GM12878 (cell line): Measurements from ENCODE around the gene DPM2. TPM values are rescaled to one million over a fixed set of nuclear protein-coding genes. Genes with fewer than 3 reads are reported as not detected.

Source experiments
- ATAC-seq: fragments of 200-7000 bp; cut with Tn5 transposase; 3 replicates; pipeline ENCODE4 v1.9.1; 2020; ENCODE audit warnings: mild to moderate bottlenecking, moderate library complexity
- BruUV-seq: library from RNA; stranded (reverse); fragments of 400-500 nt; replicated peaks from 2 replicates; lab custom pipeline; 2021; lab: Mats Ljungman, UMichigan
- CTCF ChIA-PET: fragments of 300-600 bp; sonication (Branson Sonifier 250); formaldehyde crosslinking; extraction: SDS; loops from one replicate; lab custom pipeline; 2021; ENCODE audit warnings: inconsistent platforms; lab: Yijun Ruan, JAX
- POLR2A ChIA-PET: fragments of 350-600 bp; formaldehyde crosslinking; extraction: SDS; loops from one replicate; lab custom pipeline; 2021; ENCODE audit warnings: inconsistent platforms; lab: Charles Lee
- RAD21 ChIA-PET: fragments of 300-600 bp; sonication (Branson Sonifier 250); formaldehyde crosslinking; loops from one replicate; lab custom pipeline; 2023; ENCODE audit warnings: antibody characterized with exemption; ENCODE audit not compliant: unreplicated experiment; lab: Charles Lee
- SMC1A ChIA-PET: fragments of 300-600 bp; sonication (Branson Sonifier 250); formaldehyde crosslinking; loops from one replicate; lab custom pipeline; 2023; ENCODE audit not compliant: unreplicated experiment, uncharacterized antibody; lab: Charles Lee
- DNase-seq: peaks from one replicate; pipeline ENCODE4 v3.0.0-alpha.2; 2011; ENCODE audit warnings: low read depth, low spot score
- FAIRE-seq: peaks from 3 replicates; lab custom pipeline; 2011; peaks lifted over from hg19 to GRCh38; lab: Jason Lieb, UNC
- H2AFZ ChIP-seq: 2 replicates; pipeline ENCODE4 v1.6.0; 2011; ENCODE audit warnings: low read depth, low read length, control low read depth; ENCODE audit not compliant: control insufficient read depth
- H3K27ac ChIP-seq: 2 replicates; pipeline ENCODE4 v1.5.1; 2011; ENCODE audit warnings: control low read depth; ENCODE audit not compliant: control insufficient read depth, insufficient read depth
- H3K27me3 ChIP-seq, 2 experiments: replicated peaks in 1 of 2; 2 replicates each; pipeline versions ENCODE4 v1.6.0 to v1.6.1; 2011; ENCODE audit warnings: low read length in 1 of 2; ENCODE audit not compliant: control insufficient read depth in 2 of 2, insufficient read depth in 2 of 2
- H3K36me3 ChIP-seq, 2 experiments: 2 replicates each; pipeline ENCODE4 v1.5.1; 2011; ENCODE audit warnings: low read length in 1 of 2; ENCODE audit not compliant: control insufficient read depth in 2 of 2, insufficient read depth in 2 of 2
- H3K4me1 ChIP-seq: 2 replicates; pipeline ENCODE4 v1.6.1; 2011; ENCODE audit warnings: mild to moderate bottlenecking, low read length, moderate library complexity, mixed read lengths; ENCODE audit not compliant: control insufficient read depth, insufficient read depth
- H3K4me2 ChIP-seq: 2 replicates; pipeline ENCODE4 v1.6.0; 2011; ENCODE audit warnings: control low read depth; ENCODE audit not compliant: control insufficient read depth, insufficient read depth
- H3K4me3 ChIP-seq: fragments of 200-600 bp; sonication (generic); 2 replicates; pipeline ENCODE4 v1.5.1; 2016
- H3K79me2 ChIP-seq: 2 replicates; pipeline ENCODE4 v1.6.0; 2011; ENCODE audit warnings: low read length; ENCODE audit not compliant: control insufficient read depth, insufficient read depth
- H3K9ac ChIP-seq: 2 replicates; pipeline ENCODE4 v1.8.0; 2011; ENCODE audit warnings: low read length, control low read depth, mixed read lengths; ENCODE audit not compliant: control insufficient read depth, insufficient read depth
- H3K9me3 ChIP-seq: replicated peaks from 3 replicates; pipeline ENCODE4 v1.5.1; 2011; ENCODE audit warnings: mild to moderate bottlenecking, low read length; ENCODE audit not compliant: control insufficient read depth, insufficient read depth
- H4K20me1 ChIP-seq: 2 replicates; pipeline ENCODE4 v1.6.0; 2011; ENCODE audit not compliant: control insufficient read depth, insufficient read depth
- CREB1 ChIP-seq: IDR thresholded peaks from 2 replicates; pipeline ENCODE4 v1.6.1; 2012; ENCODE audit warnings: low read depth, mild to moderate bottlenecking, inconsistent platforms
- EED ChIP-seq: sonication (generic); IDR thresholded peaks from 2 replicates; pipeline ENCODE4 v1.6.1; 2016; ENCODE audit warnings: antibody characterized with exemption, low read depth
- HDGF ChIP-seq: fragments of 450-650 bp; IDR thresholded peaks from 2 replicates; pipeline ENCODE4 v1.6.1; 2016; ENCODE audit warnings: antibody characterized with exemption
- MXI1 ChIP-seq: fragments of 150-350 bp; IDR thresholded peaks from 2 replicates; pipeline ENCODE4 v1.6.1; 2011; ENCODE audit warnings: low read depth, mild to moderate bottlenecking, inconsistent platforms, low read length, improper control_type of control experiment
- NFYB ChIP-seq: IDR thresholded peaks from 2 replicates; pipeline ENCODE4 v1.6.1; 2011; ENCODE audit warnings: low read depth, mild to moderate bottlenecking, low read length, improper control_type of control experiment, moderate library complexity; ENCODE audit not compliant: insufficient read depth
- NR2C1 ChIP-seq: fragments of 450-650 bp; IDR thresholded peaks from 2 replicates; pipeline ENCODE4 v1.6.1; 2017; ENCODE audit warnings: antibody characterized with exemption, mild to moderate bottlenecking, moderate library complexity
- POLR2AphosphoS5 ChIP-seq: IDR thresholded peaks from 2 replicates; pipeline ENCODE4 v1.6.1; 2011; ENCODE audit warnings: mild to moderate bottlenecking, low read length, inconsistent platforms
- POU2F2 ChIP-seq: IDR thresholded peaks from 3 replicates; pipeline ENCODE4 v1.6.1; 2011; ENCODE audit warnings: low read depth, mild to moderate bottlenecking, low read length, borderline replicate concordance
- SIN3A ChIP-seq: IDR thresholded peaks from 2 replicates; pipeline ENCODE4 v1.6.1; 2012; ENCODE audit warnings: low read depth, low read length, improper control_type of control experiment
- SPI1 ChIP-seq: IDR thresholded peaks from 2 replicates; pipeline ENCODE4 v1.6.1; 2011; ENCODE audit warnings: low read depth, mild to moderate bottlenecking, low read length, moderate library complexity, borderline replicate concordance; ENCODE audit not compliant: insufficient read depth
- ZNF24 ChIP-seq: fragments of 450-650 bp; IDR thresholded peaks from 2 replicates; pipeline ENCODE4 v1.6.1; 2017; ENCODE audit warnings: antibody characterized with exemption, mild to moderate bottlenecking
- ZSCAN29 ChIP-seq: fragments of 450-650 bp; IDR thresholded peaks from 2 replicates; pipeline ENCODE4 v1.6.1; 2017; ENCODE audit warnings: mild to moderate bottlenecking, moderate library complexity
- WGBS: methylation state at CpG from one replicate; pipeline ENCODE4 v1.1.6; 2016; ENCODE audit warnings: low lambda C conversion rate; ENCODE audit not compliant: insufficient replicate concordance, insufficient coverage; ENCODE audit errors: missing lambda C conversion rate; 5-methylcytosine and 5-hydroxymethylcytosine counted together
- in situ Hi-C: fragments of 300-500 bp; cut with MboI; formaldehyde crosslinking; loops from 9 replicates; pipeline ENCODE4 v1.14.3; 2018; ENCODE audit warnings: mixed read lengths
- intact Hi-C: fragments of 100-400 bp; cut with micrococcal nuclease; formaldehyde crosslinking; loops from one replicate; pipeline ENCODE4 v1.14.2; 2022; ENCODE audit not compliant: unreplicated experiment
- polyA plus RNA-seq, 11 experiments: library from polyadenylated mRNA; depleted of rRNA in 4 of 11; unstranded in 6 of 11; stranded (reverse) in 5 of 11; fragments of >200 nt; fragmentation: Nextera tagmentation in 4 of 11; fragmentation: Illumina TruSeq in 1 of 11; extraction: Ambion mirVana in 4 of 11; extraction: Trizol in 1 of 11; gene quantifications; 1 replicate in 1 of 11; 2 replicates in 10 of 11; pipeline versions ENCODE4 v1.2.1 to v1.2.3, GENCODE V29; 2011 to 2016; ENCODE audit warnings: inconsistent platforms in 2 of 11, missing spikeins in 2 of 11, low read depth in 1 of 11
- total RNA-seq, 4 experiments: library from RNA; depleted of rRNA in 3 of 4; stranded (reverse); fragments of >200 nt in 3 of 4; fragmentation: Illumina TruSeq in 1 of 4; extraction: Trizol in 1 of 4; gene quantifications; 2 replicates each; pipeline versions ENCODE4 v1.2.1 to v1.2.3, GENCODE V29; 2013 to 2021
- TF ChIP-seq, protein P1 (sequence below): fragments of 450-650 bp; IDR thresholded peaks from 2 replicates; pipeline ENCODE4 v1.6.1; 2017; ENCODE audit warnings: borderline replicate concordance
- TF ChIP-seq, protein P2 (sequence below), 3 experiments: IDR thresholded peaks in 2 of 3; conservative IDR thresholded peaks in 1 of 3; 2 replicates each; pipeline ENCODE4 v1.5.1; 2011; ENCODE audit warnings: low read depth in 3 of 3, low read length in 3 of 3, mild to moderate bottlenecking in 3 of 3, control low read depth in 2 of 3, moderate library complexity in 2 of 3, inconsistent platforms in 1 of 3, mixed read lengths in 1 of 3; ENCODE audit not compliant: control insufficient read depth in 2 of 3, insufficient read depth in 1 of 3; ENCODE audit errors: extremely low read depth in 1 of 3
- TF ChIP-seq, protein P3 (sequence below): fragments of 150-350 bp; IDR thresholded peaks from 2 replicates; pipeline ENCODE4 v1.6.1; 2014; ENCODE audit warnings: mild to moderate bottlenecking, low read depth, low read length
- TF ChIP-seq, protein P4 (sequence below): IDR thresholded peaks from 2 replicates; pipeline ENCODE4 v1.6.1; 2011; ENCODE audit warnings: borderline replicate concordance, low read depth, mild to moderate bottlenecking, moderate library complexity, mixed read lengths, low read length; ENCODE audit not compliant: insufficient read depth; ENCODE audit errors: extremely low read length
- TF ChIP-seq, protein P5 (sequence below): IDR thresholded peaks from 2 replicates; pipeline ENCODE4 v1.6.1; 2011; ENCODE audit warnings: low read depth, low read length, improper control_type of control experiment, borderline replicate concordance

The DPM2 gene
- total and polyA plus RNA-seq, 10 of the 15 experiments (the other 5 are each of a cell fraction or from before 2014, with no cell fraction given) = 22.7 to 77.9 (median 44.7) TPM

DNA sequence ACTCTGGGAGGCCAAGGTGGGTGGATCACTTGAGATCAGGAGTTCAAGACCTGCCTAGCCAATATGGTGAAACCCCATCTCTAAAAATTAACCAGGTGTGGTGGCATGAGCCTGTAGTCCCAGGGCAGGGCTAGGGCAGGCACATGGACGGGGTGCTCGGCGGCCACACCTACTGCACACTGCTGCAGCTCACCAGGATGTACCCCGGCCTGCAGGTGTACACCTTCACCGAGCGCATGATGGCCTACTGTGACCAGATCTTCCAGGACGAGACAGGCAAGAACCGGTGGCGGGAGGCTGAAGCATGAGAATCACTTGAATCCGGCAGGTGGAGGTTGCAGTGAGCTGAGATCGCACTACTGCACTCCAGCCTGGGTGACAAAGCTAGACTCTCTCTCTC, 24.0 kb downstream of the DPM2 start:
- H3K9ac ChIP-seq = no peak overlapping the region
- H3K79me2 ChIP-seq = peaks cover 39% of the 10 kb centered on the region
- H2AFZ ChIP-seq = no peak overlapping the region
- ATAC-seq (no peak), DNase-seq (no peak), FAIRE-seq (no peak)
- intact Hi-C loops (no loop called here), in situ Hi-C loops (loop anchor here (5.0 kb wide), 1 partner anchor 176 kb away; the partner anchor contains the start of gene TOR2A)
- no peaks in the 10 kb centered on the region for H4K20me1 ChIP-seq
- 100% methylated on average over 11 of the region's 11 CpGs for WGBS
- no peak overlapping the region for H3K4me2 ChIP-seq
- no peaks in the 10 kb centered on the region for H3K27me3 ChIP-seq
- no peak overlapping the region for H3K27ac ChIP-seq
- peaks cover 10 to 17% of the 10 kb centered on the region in 2 experiments; a peak in 2 of 4 replicates for H3K36me3 ChIP-seq
- no peak overlapping the region for H3K4me3 ChIP-seq
- ChIA-PET RAD21 (interaction anchor here (0.9 to 4.8 kb wide), 5 partner anchors 12 to 143 kb away, joined by 3 to 92 read pairs (median 3); partner anchors contain the start of genes SH2D3C and ST6GALNAC6), POLR2A (interaction anchor here (6.9 kb wide), 1 partner anchor 11 kb away, joined by 166 read pairs; the partner anchor contains the start of gene ST6GALNAC6), SMC1A (interaction anchor here (1.0 to 5.8 kb wide), 2 partner anchors 9 to 13 kb away, joined by 3 to 36 read pairs; partner anchors contain the start of gene ST6GALNAC6), CTCF (interaction anchor here (1.5 to 1.7 kb wide), 3 partner anchors 9 to 126 kb away, joined by 4 to 7 read pairs (median 5); no protein-coding TSS in a partner anchor)
- H3K4me1 ChIP-seq = peaks cover 51% of the 10 kb centered on the region
- BruUV-seq = no TSS peak
- no peaks in the 10 kb centered on the region for H3K9me3 ChIP-seq
- TF ChIP-seq NFYB (no peak), SIN3A (no peak), SPI1 (no peak), EED (no peak), CREB1 (no peak), ZSCAN29 (no peak), POLR2AphosphoS5 (no peak), NR2C1 (no peak), ZNF24 (no peak), HDGF (no peak), MXI1 (no peak), POU2F2 (no peak)
- TF ChIP-seq, protein P1, sequence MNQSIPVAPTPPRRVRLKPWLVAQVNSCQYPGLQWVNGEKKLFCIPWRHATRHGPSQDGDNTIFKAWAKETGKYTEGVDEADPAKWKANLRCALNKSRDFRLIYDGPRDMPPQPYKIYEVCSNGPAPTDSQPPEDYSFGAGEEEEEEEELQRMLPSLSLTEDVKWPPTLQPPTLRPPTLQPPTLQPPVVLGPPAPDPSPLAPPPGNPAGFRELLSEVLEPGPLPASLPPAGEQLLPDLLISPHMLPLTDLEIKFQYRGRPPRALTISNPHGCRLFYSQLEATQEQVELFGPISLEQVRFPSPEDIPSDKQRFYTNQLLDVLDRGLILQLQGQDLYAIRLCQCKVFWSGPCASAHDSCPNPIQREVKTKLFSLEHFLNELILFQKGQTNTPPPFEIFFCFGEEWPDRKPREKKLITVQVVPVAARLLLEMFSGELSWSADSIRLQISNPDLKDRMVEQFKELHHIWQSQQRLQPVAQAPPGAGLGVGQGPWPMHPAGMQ = no peak
- TF ChIP-seq, protein P2, sequence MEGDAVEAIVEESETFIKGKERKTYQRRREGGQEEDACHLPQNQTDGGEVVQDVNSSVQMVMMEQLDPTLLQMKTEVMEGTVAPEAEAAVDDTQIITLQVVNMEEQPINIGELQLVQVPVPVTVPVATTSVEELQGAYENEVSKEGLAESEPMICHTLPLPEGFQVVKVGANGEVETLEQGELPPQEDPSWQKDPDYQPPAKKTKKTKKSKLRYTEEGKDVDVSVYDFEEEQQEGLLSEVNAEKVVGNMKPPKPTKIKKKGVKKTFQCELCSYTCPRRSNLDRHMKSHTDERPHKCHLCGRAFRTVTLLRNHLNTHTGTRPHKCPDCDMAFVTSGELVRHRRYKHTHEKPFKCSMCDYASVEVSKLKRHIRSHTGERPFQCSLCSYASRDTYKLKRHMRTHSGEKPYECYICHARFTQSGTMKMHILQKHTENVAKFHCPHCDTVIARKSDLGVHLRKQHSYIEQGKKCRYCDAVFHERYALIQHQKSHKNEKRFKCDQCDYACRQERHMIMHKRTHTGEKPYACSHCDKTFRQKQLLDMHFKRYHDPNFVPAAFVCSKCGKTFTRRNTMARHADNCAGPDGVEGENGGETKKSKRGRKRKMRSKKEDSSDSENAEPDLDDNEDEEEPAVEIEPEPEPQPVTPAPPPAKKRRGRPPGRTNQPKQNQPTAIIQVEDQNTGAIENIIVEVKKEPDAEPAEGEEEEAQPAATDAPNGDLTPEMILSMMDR (IDR thresholded peaks at IDR 0.05 in 2 of 3, conservative IDR thresholded peaks at IDR 0.05 in 1 of 3; ENCODE audit: control insufficient read depth in 2 of 3, extremely low read depth in 1 of 3, insufficient read depth in 1 of 3, low read depth in 3 of 3, low read length in 3 of 3) = no peak
- TF ChIP-seq, protein P3, sequence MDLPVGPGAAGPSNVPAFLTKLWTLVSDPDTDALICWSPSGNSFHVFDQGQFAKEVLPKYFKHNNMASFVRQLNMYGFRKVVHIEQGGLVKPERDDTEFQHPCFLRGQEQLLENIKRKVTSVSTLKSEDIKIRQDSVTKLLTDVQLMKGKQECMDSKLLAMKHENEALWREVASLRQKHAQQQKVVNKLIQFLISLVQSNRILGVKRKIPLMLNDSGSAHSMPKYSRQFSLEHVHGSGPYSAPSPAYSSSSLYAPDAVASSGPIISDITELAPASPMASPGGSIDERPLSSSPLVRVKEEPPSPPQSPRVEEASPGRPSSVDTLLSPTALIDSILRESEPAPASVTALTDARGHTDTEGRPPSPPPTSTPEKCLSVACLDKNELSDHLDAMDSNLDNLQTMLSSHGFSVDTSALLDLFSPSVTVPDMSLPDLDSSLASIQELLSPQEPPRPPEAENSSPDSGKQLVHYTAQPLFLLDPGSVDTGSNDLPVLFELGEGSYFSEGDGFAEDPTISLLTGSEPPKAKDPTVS = no peak
- TF ChIP-seq, protein P4, sequence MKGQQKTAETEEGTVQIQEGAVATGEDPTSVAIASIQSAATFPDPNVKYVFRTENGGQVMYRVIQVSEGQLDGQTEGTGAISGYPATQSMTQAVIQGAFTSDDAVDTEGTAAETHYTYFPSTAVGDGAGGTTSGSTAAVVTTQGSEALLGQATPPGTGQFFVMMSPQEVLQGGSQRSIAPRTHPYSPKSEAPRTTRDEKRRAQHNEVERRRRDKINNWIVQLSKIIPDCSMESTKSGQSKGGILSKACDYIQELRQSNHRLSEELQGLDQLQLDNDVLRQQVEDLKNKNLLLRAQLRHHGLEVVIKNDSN = no peak
- TF ChIP-seq, protein P5, sequence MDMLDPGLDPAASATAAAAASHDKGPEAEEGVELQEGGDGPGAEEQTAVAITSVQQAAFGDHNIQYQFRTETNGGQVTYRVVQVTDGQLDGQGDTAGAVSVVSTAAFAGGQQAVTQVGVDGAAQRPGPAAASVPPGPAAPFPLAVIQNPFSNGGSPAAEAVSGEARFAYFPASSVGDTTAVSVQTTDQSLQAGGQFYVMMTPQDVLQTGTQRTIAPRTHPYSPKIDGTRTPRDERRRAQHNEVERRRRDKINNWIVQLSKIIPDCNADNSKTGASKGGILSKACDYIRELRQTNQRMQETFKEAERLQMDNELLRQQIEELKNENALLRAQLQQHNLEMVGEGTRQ = no peak
